HG02981 (cell line): ENCODE results near the gene CD151.

Experiments used
- ATAC-seq: cut with Tn5 transposase; IDR thresholded peaks from one replicate; pipeline ENCODE4 v1.9.1; 2021; ENCODE audit warnings: mild to moderate bottlenecking, moderate library complexity; ENCODE audit not compliant: unreplicated experiment

The CD151 gene

DNA sequence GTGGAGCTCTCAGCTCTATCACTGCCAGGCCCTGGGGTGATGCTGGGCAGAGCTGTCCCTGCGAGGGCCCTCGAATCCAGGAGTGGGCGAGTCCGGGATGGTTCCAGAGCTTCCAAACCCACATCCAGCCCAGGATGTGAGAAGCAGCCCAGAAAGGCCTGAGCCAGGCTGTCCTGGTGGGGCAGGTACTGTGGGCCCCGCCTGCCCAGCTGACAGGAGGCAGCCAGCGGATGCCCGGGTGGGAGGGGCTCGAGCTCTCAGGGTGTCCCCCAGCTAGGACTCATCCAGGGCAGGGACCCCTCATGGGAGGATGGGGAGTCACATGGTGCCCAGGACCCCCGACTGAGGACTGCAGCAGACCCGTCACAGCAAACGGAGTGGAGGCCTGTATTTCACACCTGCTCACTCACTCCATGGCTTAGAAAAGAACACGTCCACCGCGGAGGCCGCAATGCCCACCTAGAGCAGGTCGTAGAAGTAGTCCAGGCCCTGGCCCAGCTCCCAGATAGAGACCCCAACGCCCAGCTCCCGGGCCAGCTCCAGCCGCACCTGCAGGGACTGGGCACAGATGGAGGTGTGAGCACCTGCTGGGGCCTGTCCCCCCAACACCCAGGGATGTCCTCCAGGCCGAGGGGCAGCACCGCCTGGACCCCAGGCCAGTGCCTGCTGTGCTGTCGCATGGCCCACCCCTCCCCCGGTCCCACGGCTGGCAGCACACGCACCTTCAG lies 36.8 kb downstream of the CD151 start:
- no peak for ATAC-seq

DNA sequence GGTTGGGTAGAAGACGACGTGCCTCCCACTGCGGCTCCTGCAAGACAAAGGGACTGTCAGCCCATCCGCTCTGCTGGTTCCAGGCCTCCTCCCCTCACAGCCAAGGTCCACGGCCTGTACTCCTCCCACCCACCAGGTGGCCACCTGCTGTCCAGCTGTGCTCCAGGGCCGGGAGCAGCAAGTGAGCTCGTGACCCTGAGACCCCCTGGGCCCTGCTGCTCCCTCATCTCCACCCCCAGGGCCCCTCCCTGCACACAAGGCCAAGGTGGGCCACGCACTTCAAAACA lies 37.3 kb downstream of the CD151 start:
- no peak for ATAC-seq

DNA sequence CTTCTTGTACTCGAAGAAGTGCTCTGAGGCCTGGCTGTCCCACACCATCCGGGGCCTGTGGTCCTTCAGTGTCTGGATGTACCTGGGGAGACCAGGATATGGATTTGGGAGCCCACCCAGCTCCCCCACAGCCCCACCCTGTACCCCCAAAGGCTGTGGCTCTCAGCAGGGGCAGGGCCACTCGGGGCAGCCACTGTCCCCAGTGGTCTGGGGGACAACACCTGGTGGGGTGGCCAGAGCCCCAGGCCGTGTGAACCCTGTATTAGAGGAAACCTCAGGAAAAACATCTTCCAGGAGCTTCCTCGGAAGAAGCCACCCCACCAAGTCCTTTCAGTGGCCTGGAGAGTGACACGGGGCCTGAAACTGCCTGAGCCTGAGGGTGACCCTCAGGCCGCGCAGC lies 37.7 kb downstream of the CD151 start:
- ATAC-seq, result no peak

DNA sequence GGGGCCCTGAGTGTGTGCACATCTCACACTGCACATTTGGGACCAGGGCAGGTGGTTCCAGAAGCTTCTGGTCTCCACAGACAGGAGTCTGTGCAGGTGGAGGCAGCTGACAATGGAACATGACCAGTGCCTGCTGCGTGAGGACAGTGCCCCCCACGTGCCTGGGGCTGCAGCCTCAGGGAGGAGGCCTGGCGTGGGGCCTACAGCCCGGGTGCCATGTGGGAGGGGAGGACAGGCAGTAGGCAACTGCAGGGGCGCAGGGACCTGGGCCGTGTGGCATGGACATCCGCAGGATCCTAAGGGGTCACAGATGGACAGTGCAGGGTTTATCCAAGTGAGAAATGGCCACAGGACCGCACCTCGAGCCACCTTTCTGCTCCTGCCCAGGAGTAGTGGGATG lies 38.7 kb downstream of the CD151 start:
- no peak for ATAC-seq

DNA sequence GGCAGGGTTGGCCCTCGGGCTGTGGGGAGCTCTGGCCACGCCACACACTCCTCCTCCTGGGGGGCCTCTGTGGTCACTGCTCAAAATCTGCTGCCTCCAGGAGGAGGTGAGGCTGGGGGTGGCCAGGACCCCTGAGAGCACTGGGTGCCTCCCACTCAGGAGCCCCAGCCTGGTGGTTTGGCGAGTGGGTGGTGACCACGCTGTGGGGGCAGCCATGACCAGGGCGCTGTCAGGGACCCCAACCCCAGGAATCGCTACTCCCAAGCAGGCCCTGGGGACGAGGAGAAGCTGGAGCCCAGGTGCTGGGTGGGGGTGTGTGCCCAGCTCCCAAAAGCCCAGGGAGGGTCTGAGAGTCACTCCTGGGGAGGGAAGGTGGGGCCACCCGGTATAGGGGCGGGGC lies 40.0 kb downstream of the CD151 start:
- no peak for ATAC-seq

DNA sequence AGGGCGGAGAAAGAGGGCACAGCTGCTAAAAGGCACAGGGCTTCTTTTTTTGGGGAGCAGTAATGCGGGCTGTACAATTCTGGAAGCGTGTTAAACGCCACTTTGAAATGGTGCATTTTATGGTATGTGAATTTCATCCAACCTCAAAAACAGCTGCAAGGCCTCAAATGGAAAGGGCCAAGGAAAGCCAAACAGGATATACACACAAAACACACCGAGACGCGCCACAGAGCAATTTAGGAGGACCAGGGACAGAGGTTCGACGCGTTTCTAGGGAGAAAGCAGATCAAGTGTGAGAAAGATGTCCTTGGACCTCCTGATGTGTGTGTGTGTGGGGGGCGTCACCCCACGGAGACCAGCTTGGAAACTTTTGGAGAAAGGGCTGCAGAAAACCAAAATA lies 41.0 kb downstream of the CD151 start:
- no peak for ATAC-seq

DNA sequence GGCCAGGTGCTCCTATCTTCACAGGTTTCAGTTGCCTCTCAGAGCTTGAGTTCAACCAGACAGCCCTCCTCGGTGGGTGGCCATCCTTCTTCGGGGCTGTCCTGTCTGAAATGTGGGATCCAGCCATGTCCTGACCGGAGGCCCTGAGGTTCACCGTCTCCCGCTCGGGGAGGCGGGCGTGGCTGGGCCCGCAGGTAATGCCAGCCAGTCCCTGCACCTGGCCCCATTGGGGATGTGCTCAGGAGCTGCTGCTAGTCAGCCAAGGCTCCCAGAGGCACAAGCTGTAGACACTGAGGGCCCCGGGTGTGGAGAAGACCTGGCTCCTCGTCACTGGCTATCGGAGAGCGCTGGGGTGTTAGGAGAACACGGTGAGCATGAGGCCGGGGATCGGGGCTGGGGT lies 42.5 kb downstream of the CD151 start:
- ATAC-seq, result no peak

DNA sequence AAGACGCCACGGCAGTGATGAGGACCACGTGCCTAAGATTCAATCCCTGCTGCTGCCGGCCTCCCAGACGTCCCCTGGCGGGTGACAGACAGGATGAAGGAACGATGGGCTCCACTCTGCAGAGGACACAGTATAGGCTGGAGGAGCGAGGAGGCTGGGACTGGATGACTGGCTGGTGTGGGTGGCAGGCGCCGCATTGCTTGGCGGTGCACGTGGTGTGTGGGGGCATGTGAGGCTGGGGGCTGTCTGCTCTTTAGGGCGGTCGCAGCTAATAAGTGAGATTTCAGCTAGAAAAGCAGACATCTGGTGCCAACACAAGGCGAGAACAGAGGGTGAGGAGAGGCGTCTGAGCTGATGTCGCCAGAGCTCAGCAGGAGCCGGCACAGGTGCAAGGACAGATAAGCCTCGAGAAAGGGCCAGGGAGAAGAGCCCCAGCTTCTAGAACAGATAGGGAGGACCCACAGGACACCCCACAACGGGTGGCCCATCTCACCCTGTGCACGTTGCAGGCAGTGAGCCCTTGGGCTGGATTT lies 43.1 kb downstream of the CD151 start:
- no peak for ATAC-seq

DNA sequence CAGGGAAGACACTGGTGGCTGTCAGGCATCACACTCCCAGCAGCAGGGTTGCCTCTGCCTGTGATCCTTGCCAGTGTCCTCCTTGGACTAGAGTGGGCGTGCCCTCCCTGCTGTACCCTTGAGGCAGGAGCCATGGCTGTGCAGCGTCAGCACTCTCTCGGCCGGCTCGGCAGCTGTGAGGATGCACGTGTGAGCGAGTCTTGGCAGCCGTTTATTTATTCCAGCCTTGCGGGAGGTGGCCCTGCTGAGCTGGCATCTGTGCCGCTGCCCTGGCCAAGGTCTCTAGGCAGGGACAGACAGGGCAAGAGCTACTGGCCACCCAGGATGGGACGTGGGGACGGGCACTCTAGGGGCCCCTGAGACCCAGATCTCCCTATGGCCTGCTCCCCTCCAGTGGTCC lies 43.8 kb downstream of the CD151 start:
- no peak for ATAC-seq

DNA sequence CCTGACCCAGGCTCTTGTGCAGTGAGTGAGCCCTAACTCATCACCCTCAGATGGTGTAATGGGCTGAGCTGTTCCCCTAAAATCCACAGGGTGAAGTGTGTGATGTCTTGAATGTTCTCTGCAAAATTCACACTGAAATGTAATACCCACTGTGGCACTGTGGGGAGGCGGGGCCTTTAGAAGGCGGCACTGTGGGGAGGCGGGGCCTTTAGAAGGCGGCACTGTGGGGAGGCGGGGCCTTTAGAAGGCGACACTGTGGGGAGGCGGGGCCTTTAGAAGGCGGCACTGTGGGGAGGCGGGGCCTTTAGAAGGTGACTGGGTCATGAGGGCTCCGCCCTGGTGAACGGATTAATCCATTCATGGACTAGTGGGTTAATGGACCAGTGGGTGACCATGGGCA lies 44.8 kb downstream of the CD151 start:
- no peak for ATAC-seq

DNA sequence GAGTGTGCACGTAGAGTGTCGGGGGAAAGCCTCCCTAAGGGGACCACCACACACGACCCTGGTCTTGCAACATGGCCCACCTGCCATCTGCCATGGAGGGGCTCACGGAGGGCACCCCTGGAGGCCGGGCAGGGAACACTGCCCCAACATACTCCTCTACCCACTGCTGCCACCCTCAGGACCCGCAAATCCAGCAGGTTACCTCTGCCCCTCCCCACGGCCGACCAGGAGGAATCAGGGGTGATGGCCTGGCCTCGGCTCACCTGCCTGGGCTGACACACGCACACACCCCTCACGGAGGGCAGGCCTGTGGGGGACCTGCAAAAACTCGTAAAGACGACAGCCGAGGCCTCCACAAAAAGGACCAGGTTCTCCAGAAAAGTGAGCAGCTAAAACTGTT lies 47.7 kb downstream of the CD151 start:
- no peak for ATAC-seq

DNA sequence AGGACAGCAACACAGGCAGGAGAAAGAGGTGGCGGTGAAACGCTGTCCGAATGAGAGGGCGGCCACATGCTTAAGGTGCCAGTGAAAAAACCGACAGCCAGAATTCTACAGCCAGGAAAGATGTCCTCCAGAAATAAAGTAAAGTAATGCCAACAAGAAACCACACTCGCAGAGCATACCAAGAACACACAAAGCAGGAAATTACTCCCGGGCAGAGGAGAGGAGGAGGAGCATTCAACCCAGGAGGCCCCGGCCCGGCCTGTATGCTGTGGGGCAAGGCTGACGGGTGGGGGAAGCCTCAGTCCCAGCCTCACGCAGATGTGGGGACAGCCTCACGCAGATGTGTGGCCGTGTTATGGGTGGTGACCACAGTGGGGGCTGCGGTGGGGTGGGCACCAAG lies 49.8 kb downstream of the CD151 start:
- ATAC-seq, result no peak

DNA sequence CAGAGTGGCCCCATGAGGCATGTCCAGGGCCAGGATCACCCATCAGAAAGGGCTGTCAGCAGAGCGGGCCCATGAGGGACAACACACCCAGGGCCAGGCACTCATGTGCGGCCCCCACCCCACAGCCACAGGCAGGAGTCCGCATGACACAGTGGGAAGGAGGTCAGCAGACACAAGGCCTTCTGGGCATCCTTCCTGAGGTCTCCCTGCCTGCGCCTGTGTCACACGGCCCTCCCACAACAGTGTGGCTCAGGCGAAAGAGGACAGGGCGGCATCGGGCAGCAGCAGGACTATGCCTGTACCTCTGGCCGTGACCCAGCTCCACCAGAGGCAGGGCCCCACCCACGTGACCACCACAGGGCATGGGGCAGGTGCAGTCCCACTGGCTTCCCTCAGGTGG lies 50.8 kb downstream of the CD151 start:
- ATAC-seq, result no peak

DNA sequence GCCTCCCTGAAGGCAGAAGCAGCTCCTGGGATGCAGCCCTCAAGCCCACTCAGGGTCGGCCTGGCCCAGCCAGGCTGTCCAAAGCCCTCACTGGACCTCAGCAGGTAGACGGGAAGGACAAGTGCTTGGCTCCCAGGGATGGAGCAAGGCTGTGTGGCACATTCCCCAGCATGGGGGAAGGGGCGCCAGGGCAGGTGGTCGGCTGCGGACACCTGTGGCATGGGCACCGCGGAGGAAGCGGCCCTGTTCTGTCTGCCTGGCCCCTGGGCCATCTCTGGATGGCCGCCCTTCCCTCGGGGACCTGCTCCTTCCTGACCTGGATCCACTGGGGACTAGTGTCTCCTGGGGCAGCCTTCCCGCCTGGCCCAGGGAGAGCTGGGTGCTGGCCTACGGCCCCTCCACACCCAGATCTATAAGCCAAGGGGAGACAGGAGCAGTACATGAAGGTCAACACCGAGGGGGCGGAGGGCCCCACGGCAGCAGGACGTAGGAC lies 51.9 kb downstream of the CD151 start:
- ATAC-seq, result no peak

DNA sequence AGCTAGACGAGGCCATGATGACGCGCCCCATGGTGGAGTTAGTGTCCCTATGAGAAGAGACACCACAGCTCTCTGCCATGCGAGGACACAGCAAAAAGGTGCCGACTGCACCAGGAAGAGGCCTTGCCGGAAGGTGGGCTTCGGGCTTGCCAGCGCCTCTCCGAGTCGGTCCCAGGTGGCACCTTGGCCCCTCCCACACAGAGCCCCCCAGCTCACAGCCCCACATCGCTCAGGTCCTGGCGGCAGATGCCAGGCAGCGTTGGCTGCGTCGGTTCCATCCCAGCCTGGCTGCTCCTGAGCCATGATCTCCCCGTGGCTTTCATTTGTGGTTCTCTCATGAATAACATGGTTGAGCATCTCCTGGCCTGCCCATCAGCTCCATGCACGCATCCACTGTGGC lies 53.8 kb downstream of the CD151 start:
- ATAC-seq, result no peak

DNA sequence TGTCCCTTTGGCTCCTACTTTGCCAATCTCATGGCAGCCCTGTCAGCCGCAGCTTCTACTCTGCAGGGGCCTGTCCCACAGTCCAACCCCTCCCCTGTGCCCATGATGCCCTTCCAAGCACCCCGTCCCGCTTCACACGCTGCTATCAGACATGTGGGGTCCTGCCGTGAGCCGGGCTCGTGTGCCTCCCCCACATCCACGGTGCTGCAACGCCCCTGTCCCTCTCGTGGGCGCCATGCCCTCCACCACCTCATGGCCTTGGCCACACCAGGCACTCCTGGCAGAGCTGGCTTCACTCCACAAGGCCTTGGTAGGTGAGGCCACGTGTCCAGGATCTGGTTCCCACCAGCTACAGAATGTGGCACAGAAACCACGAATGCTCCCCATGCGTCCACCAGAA lies 54.8 kb downstream of the CD151 start:
- no peak for ATAC-seq
